NCI-H1417 treated with DMSO at 0.1 percent for 48 hours (cell line): Measurements from ENCODE around the gene ADAMTS2.

Experiments used
- DNase-seq: peaks from one replicate; lab custom pipeline; 2025; lab: John Stamatoyannopoulos, UW

ADAMTS2 gene

GRCh38 chr5:179124853-179125788 lies 220.1 kb downstream of the ADAMTS2 start:
- DNase-seq = no peak

- no peak for DNase-seq
These were observed 220.9 kb downstream of the ADAMTS2 start for GRCh38 chr5:179124273-179124852.

GRCh38 chr5:179123491-179124272 lies 221.6 kb downstream of the ADAMTS2 start:
- DNase-seq = no peak

GRCh38 chr5:179123109-179123426 lies 222.2 kb downstream of the ADAMTS2 start:
- no peak for DNase-seq

GRCh38 chr5:179122411-179123108 lies 222.7 kb downstream of the ADAMTS2 start:
- no peak for DNase-seq

GRCh38 chr5:179121667-179122111 lies 223.6 kb downstream of the ADAMTS2 start:
- no peak for DNase-seq

- no peak for DNase-seq
These were observed 224.2 kb downstream of the ADAMTS2 start for GRCh38 chr5:179120951-179121666.

GRCh38 chr5:179120421-179120861 lies 224.8 kb downstream of the ADAMTS2 start:
- no peak for DNase-seq

GRCh38 chr5:179119415-179120170 lies 225.7 kb downstream of the ADAMTS2 start:
- DNase-seq = no peak

GRCh38 chr5:179118756-179119414 lies 226.4 kb downstream of the ADAMTS2 start:
- no peak for DNase-seq

- no peak for DNase-seq
These were observed 226.9 kb downstream of the ADAMTS2 start for GRCh38 chr5:179118338-179118737.

GRCh38 chr5:179115845-179116524 lies 229.3 kb downstream of the ADAMTS2 start:
- no peak for DNase-seq

- no peak for DNase-seq
These were observed 230.0 kb downstream of the ADAMTS2 start for GRCh38 chr5:179115307-179115706.

- DNase-seq = no peak
These were observed 230.5 kb downstream of the ADAMTS2 start for GRCh38 chr5:179114756-179115155.

- no peak for DNase-seq
These were observed 231.2 kb downstream of the ADAMTS2 start for GRCh38 chr5:179113945-179114641.

- no peak for DNase-seq
These were observed 232.1 kb downstream of the ADAMTS2 start for GRCh38 chr5:179113143-179113530.

GRCh38 chr5:179112469-179113142 lies 232.7 kb downstream of the ADAMTS2 start:
- no peak for DNase-seq
